GM20000 (cell line): ENCODE measurements around the gene SKI.

Source experiments
- DNase-seq: peaks from one replicate; pipeline ENCODE4 v3.0.0; 2012; ENCODE audit warnings: low spot score
- TF ChIP-seq, protein P1 (sequence below): IDR thresholded peaks from 2 replicates; pipeline ENCODE4 v1.5.1; 2012; ENCODE audit warnings: mild to moderate bottlenecking, control low read depth; ENCODE audit errors: extremely low read depth, missing control alignments

SKI gene

DNA sequence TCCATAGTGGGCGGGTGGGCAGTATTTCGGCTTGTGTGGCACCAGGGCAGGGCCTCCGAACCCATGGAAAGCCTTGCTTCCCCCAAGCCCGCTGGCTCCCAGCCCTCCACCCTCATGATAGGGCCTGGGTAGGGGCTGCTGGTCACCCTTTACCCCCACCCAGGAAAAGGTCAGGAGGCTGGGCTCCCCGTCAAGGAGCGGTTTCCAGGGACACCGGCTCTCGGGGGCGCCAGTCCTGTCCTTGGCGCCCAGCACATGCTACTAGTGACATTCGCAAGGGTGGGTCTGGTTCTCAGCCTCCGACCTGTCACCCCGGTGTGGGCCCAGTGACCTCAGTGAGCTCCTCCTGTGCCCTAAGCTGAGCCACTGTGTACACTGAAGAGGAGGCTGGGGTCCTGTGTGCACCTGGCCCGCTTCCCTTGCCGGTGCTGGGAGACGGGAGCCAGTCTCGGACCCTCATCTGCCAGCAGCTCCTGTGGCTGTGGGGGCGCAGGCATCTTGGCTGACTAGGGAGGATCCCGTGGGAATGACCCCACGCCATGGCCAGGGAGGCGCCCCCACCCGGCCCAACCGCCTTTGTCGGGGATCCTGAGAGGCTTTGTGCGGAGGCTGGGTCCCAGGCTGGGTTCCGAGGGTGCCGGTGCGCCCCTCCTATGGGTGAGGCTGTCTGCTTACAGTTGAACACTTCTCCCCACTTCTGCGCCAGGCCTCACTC lies 54.6 kb downstream of the SKI start:
- TF ChIP-seq, protein P1, sequence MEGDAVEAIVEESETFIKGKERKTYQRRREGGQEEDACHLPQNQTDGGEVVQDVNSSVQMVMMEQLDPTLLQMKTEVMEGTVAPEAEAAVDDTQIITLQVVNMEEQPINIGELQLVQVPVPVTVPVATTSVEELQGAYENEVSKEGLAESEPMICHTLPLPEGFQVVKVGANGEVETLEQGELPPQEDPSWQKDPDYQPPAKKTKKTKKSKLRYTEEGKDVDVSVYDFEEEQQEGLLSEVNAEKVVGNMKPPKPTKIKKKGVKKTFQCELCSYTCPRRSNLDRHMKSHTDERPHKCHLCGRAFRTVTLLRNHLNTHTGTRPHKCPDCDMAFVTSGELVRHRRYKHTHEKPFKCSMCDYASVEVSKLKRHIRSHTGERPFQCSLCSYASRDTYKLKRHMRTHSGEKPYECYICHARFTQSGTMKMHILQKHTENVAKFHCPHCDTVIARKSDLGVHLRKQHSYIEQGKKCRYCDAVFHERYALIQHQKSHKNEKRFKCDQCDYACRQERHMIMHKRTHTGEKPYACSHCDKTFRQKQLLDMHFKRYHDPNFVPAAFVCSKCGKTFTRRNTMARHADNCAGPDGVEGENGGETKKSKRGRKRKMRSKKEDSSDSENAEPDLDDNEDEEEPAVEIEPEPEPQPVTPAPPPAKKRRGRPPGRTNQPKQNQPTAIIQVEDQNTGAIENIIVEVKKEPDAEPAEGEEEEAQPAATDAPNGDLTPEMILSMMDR = no peak
- no peak for DNase-seq

DNA sequence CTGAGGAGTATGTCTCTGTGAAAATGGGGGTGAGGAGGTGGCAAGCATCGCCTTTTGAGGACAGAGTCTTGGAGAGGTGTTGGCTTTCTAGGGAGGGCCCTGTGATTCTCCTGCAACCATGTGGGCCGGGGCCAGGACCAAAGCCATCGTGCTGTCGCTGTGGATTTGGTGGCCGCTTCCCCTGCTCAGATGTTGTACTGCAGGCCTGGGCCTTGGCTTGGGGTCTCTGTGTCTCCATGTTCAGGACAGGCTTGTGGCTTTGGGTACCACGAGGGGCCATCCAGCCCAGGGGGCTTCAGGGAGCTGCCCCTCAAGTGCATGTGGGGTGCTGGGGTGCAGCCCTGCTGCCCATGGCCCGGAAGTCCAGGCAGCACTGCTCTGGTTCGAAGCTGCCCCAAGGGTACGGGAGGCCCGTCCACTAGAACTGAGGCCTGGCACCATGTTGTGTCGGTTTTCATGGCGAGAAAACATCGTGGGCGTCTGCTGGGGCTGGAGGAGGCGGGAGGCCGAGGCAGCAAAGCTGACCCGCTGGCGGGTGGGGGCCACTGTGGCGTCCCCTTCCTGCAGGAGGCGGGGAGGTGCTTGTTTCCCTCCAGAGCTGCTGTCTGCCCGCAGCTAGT lies 55.4 kb downstream of the SKI start:
- TF ChIP-seq, protein P1 = no peak
- no peak for DNase-seq

DNA sequence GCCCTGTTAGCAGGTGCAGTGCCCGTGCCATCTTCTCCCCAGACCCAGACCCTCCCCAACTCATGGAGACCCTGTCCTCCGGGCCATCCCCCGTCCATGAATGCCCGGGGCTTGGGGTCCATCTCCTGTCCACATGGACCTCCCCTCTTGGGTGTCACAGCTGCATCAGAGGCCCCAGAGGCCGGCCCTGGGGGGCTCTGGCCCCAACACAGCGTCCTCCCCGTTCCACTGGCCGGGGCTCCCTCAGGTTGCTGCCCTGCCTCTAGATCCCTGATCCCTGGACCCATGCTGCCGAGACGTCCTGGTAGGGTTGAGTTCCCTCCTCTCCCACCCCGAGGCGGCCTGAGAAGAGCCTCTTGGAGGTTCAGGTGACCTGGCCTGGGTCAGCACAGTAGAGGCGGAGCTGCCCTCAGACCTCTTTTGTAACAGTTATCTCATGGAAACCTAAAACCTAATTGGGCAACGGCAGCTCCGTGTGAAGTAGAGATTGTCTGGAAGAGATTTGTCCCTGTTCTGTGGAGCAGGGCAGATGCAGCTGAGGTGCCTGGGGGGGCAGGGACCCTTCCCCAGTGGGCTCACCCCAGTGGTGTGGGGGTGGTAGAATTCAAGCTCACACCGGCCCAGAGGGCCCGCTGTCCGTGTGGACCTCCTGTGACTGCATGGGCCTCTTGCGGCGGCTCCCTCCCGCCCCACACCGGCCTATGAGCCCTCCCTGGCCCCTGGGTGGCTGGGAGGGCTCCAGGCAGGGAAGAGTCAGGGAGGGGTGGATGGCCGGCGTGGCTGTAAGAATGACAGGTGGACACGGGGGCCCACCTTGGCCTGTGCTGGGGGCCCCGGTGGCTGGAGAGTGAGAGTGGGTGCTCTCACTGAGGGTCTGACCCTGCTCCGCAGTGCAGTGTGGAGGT lies 56.1 kb downstream of the SKI start:
- DNase-seq = no peak
- TF ChIP-seq, protein P1 = no peak

DNA sequence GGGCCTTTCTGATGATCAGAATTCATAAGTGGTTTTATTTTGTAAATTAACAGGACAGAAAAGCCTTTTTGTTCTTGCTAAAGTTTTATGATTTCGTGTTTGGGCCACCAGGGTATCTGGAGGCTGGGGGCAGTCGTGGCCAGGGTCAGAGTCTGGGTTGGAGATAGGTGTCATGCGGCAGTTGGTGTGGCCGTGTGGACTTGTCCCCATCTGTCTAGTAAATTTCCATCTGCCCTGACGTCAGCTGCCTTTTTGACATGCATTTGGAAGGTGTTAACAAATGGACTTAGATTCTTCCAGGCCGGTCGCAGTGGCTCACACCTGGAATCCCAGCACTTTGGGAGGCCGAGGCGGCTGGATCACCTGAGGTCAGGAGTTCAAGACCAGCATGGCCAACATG lies 56.8 kb downstream of the SKI start:
- no peak for DNase-seq
- TF ChIP-seq, protein P1 = no peak

DNA sequence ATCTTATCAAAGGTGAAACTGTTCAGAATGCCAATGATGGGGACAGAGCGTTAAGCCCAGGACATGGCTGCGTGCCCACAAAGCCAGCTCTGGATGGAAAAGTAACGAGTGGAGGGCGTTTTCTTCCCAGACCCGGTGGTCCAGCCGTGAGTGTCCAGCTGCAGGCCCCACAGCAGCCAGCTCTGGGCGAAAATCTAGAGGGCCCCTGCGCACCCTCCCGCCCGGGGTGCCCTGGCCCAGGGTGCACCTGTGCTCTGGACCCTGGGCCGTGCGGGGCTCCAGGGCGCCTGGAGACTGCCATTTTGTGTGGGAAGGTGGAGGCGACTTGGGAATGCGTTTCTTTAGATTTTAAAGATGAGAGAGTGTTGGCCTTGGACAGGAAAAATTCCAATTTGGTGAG lies 58.8 kb downstream of the SKI start:
- TF ChIP-seq, protein P1 = no peak
- DNase-seq = no peak

DNA sequence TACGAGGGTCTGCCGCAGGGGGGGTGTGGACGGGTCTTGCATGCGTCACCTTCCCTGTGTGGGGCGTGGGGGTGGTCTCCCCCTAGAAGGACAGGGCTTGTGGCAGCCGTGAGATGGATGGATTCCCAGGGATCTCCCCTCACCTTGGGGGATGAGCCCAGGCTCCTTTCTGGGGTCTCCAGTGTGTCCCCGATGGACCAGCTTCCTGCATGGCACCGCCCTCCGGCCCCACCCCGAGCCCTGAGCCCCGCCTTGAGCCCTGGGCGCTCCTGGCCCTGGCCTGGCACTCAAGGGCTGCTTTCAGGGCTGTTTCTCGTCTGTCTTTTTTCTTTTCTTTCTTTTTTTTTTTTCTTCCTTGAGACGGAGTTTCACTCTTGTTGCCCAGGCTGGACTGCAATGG lies 59.5 kb downstream of the SKI start:
- TF ChIP-seq, protein P1 = no peak
- no peak for DNase-seq

DNA sequence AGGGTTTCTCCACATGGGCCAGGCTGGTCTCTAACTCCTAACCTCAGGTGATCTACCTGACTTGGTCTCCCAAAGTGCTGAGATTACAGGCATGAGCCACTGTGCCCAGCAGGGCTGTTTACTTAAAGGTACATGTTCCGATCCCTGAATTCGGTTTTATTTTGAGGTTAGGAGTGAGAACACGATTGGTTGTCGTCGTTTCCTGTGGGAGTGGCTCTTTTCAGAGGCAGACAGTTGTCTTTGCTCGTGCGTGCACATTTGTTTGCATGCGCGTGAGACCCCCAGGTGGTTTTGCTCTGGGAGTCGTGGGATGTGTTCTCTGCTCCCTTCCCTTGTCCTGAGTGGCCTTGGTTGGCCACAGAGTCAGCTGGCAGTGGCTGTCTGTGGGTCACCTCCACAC lies 60.2 kb downstream of the SKI start:
- TF ChIP-seq, protein P1 = no peak
- DNase-seq = no peak
